Measurements from ENCODE around the gene SF3A2.

Gene SF3A2, protein sequence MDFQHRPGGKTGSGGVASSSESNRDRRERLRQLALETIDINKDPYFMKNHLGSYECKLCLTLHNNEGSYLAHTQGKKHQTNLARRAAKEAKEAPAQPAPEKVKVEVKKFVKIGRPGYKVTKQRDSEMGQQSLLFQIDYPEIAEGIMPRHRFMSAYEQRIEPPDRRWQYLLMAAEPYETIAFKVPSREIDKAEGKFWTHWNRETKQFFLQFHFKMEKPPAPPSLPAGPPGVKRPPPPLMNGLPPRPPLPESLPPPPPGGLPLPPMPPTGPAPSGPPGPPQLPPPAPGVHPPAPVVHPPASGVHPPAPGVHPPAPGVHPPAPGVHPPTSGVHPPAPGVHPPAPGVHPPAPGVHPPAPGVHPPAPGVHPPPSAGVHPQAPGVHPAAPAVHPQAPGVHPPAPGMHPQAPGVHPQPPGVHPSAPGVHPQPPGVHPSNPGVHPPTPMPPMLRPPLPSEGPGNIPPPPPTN

DNA sequence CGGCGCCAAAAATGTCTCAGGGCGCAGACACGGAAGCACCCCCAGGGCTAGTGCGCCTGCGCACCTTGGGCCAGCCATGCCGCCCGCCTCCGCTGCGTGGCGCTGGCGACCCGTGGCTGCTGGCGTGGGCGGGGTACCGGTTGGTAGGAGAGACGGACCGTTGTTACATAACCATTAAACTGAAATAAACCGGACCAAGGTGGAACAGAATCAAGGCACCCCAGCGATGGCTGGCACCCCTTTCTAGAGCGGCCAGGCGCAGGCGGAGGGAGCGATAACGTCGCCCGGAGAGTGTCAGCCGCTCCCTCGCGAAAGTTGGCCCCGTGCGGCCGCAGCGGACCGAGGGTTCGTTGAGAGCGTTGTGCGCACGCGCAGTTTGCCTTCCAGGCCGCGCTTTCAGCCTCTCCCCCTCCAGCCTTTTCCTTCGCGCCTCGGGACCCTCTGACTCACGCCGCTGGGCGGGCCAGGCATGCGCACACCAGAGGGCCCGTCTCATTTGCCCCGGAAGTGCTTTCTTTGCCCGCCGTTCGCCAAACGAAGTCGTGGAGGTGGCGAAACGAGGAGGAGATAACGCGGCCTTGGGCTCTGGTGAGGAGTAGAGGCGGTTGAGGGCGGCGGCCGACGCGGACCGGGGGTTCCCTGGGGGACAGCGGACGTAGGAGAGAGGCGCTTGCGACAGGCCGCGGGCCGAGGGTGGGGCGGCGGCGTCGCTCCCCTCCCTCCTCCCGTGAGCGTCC is at the start of gene SF3A2, which contains the start of gene PLEKHJ1:
SF3A2 (plus strand) TSS at position 511 of the 737 bp plus-strand sequence. CDS start 6,595 bp downstream, outside the sequence.
PLEKHJ1 (minus strand) TSS at position 16 of the 737 bp plus-strand sequence. CDS start 81 bp downstream, outside the sequence.
- TF ChIP-seq GATA1 (IDR thresholded peaks at IDR 0.05; ENCODE audit: low read depth, low read length) (peak; percentile 66), POLR2A (IDR thresholded peaks at IDR 0.05; ENCODE audit: low read length) (peak; percentile 90)
- peak; percentile 99 for DNase-seq

DNA sequence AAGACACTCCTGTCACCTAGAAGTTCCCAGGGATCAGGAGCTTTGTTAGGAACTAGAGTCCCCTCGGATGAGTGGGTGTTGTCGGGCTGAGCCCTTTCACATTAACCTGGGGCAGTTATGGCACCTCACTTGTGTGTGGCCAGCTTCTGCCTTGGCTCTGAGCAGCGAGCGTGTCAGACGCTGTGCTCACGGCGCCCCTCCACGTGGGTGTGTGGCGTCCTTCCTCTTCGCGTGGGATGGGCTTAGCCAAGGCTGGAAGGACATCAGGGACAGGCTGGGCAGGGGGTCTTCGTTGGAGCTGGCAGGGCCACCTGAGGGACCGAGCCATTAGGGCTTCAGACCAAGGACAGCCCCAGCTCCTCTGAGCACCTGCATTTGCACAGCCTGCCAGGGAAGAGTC is 49.5 kb upstream of the SF3A2 start:
- TF ChIP-seq GATA1 (IDR thresholded peaks at IDR 0.05; ENCODE audit: low read depth, low read length) (no peak), POLR2A (IDR thresholded peaks at IDR 0.05; ENCODE audit: low read length) (no peak)
- DNase-seq, result no peak

DNA sequence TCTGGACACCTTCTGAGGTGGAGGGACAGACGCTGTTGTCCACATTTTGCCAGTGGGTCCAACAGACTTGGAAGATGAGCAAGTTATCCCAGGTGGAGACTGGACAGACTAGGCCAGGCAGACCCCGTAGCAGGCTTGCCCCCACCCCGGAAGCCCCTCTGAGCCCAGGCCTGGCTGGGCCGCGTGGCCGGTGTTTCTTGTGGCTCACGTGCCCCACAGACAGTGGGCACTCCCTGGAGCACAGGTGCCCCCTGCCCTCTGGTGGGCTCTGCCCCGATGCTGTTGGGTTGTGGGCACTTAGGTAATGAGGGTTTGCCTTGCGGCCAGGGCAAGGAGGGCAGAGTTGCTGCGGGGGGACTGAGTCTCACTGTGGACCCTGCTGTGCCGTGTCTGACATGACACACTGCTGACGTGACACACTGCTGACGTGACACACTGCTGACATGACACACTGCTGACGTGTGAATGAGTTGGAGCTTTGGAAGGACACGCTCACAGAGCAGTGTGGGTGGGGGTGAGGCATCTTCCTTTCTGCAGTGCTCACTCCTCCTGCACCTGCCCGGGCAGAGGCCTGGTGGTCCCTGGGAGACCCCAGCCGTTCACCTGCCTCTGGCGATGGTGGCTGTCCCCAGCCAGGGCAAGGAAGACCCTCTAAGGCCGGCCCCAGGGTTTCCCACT is 47.8 kb upstream of the SF3A2 start:
- TF ChIP-seq GATA1 (IDR thresholded peaks at IDR 0.05; ENCODE audit: low read depth, low read length) (no peak), POLR2A (IDR thresholded peaks at IDR 0.05; ENCODE audit: low read length) (no peak)
- no peak for DNase-seq

DNA sequence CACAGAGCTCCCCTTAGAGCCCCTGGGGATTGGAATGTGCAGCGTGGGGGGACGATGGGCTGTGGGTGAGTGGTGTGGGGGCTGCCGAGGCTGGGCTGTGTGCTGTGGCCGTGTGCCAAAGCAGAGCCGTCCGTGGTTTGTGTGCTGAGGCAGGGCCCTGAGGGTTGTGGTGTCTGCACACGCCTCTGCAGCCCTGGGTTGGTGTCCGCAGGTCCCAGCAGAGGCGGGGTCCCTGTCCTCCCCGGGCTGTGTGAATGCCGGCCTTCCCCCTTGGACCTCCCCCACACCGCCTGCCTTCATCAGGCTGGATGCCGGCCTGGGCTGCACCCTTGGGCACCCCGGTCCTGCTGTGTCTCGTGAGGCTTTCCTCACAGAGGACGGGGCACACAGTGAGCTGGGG is 46.7 kb upstream of the SF3A2 start:
- DNase-seq, result no peak
- no peak for TF ChIP-seq GATA1 (IDR thresholded peaks at IDR 0.05; ENCODE audit: low read depth, low read length)
- TF ChIP-seq POLR2A (IDR thresholded peaks at IDR 0.05; ENCODE audit: low read length), result no peak

DNA sequence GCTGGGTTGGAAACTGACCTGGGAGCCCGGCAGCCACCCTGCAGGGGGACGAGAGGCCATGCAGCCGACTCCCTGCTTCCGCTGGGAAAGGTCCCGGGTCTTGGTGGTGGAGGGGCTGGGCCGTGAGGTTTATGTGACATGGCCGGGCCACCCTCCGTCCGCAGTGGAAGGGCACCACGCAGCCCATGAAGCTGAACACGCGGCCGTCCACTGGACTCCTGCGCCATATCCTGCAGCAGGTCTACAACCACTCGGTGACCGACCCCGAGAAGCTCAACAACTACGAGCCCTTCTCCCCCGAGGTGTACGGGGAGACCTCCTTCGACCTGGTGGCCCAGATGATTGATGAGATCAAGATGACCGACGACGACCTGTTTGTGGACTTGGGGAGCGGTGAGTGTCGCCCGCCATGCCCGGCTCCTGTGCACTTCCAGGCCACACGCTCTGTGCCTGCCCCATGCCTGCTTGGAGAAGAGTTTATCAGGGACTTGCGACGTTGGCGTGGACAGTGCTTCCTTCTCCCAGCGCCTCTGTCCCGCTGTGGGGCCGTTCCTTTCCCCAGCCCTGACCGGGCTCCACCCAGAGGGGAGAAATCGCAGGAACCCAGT is 45.7 kb upstream of the SF3A2 start:
- DNase-seq, result no peak
- TF ChIP-seq POLR2A (IDR thresholded peaks at IDR 0.05; ENCODE audit: low read length) (no peak), GATA1 (IDR thresholded peaks at IDR 0.05; ENCODE audit: low read depth, low read length) (no peak)

DNA sequence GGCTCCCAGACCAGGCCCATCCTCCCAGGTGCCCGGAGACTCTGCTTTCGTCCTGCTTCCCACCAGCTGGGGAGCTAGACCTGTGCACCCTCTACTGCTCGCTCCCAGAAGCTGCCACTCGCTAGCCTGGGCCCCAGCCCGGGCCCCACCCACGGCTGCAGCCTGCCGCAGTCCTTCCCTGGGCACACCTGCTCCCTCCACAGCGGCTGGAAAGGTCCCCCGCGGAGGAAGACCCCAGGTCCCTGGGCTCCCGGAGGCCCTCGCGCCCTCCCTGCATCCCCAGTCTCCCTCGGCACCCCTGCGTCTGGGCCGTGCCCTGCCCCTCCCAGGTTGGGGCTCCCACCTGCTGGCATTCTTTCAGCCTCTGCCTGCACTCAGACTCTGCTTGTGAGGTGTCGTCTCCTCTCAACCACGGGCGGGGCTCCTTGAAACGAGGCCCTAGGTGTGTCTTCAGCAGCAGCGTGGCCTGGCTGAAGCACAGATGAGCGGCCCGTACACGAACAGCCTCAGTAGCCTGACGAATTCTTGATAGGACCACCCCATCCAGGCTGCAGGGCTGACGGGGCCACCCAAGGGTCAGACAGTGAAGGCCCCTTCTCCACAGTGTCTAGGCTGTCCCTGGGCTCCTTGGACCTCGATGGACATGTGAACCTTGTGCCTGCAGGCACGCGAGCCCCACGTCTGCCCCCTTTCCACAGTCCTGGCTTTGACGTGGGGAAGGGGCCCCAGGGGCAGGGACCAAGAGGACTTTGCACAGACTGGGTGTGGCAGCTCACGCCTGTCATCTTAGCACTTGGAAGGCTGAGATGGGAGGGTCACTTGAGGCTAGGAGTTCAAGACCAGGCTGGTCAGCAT is 44.9 kb upstream of the SF3A2 start:
- DNase-seq, result no peak
- TF ChIP-seq POLR2A (IDR thresholded peaks at IDR 0.05; ENCODE audit: low read length) (no peak), GATA1 (IDR thresholded peaks at IDR 0.05; ENCODE audit: low read depth, low read length) (no peak)

DNA sequence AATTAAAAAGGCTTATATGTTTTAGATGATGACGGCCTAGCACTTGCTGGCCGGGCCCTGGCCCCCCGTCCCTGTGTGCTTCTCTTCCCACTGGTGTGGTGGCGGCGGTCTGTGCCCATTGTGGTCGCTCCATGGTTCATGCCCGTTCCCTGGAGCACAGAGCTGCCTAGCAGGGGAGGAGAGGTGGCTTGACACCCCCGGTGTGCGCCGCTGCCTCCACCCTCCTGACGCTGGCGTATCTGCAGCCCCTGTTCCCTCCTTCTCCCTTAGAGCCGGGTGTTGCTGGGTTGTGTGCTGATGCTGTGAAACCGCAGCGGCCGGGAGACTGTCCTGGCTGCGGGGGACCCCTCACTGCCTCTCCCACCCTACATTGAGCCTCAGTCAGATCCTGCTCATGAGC is 43.8 kb upstream of the SF3A2 start:
- DNase-seq, result no peak
- TF ChIP-seq POLR2A (IDR thresholded peaks at IDR 0.05; ENCODE audit: low read length) (no peak), GATA1 (IDR thresholded peaks at IDR 0.05; ENCODE audit: low read depth, low read length) (no peak)

DNA sequence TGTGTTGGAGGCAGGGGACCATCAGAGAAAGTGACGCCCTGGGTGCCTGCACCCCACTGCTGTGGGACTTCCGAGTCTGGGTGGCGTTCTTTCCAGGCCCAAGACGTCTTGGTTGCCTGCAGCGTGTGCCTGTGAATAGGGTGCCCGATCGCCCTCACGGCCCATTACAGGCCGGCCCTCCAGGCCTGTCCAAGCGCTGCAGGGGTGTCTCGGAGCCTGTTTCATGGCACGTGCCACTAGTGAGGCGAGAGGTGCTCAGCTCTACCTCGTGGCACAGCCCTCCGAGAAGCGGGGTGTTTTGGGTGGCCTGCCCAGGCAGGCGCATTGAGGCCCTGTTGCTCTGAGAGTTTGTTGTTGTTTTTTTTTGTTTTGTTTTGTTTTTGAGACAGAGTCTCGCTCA is 42.8 kb upstream of the SF3A2 start:
- no peak for TF ChIP-seq GATA1 (IDR thresholded peaks at IDR 0.05; ENCODE audit: low read depth, low read length)
- TF ChIP-seq POLR2A (IDR thresholded peaks at IDR 0.05; ENCODE audit: low read length), result no peak
- DNase-seq, result no peak

DNA sequence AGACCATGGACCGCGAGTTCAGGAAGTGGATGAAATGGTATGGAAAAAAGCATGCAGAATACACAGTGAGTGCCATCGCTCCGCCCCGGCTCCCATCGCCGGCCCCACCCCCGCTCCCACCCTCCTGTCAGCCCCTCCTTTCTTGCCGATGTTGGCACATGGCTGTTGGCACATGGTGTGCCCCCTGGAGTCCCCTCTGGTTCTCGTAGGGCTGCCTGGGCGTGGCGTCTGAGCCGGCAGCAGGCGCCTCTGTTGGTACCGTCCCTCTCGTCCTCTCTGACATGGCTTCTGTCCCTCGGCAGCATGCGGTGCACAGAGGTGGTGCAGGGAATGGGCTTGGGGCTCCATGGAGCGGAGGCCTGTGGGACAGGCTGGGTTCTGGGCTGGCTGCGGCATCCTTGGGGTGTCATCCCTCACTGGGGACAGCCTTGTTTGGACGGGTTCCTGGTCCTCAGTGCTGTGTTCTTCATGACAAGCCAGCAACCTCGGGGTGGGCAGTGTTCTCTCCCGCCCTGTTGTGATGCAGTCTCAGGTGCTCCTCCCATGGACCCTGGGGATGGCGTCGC is 42.0 kb upstream of the SF3A2 start:
- TF ChIP-seq GATA1 (IDR thresholded peaks at IDR 0.05; ENCODE audit: low read depth, low read length), result no peak
- no peak for TF ChIP-seq POLR2A (IDR thresholded peaks at IDR 0.05; ENCODE audit: low read length)
- DNase-seq, result no peak

DNA sequence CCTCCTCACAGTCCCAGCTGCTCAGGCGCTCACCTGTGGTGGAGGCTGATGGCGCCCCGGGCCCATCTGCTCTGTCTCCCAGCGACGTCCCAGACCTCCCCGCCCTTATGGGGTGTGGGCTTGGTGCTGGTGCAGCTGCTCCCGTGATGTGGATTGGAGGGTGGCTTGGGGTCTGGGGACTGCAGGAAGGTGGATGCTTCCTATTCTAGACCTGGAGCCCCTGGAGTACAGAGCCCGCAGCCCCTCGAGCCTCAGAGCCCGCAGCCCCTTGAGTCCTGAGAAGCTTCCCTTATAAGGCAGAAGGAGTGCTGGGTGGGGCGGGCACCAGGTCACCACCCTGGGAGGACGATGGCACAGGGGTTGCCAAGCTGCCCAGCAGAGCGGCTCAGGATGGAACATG is 41.3 kb upstream of the SF3A2 start:
- TF ChIP-seq POLR2A (IDR thresholded peaks at IDR 0.05; ENCODE audit: low read length) (no peak), GATA1 (IDR thresholded peaks at IDR 0.05; ENCODE audit: low read depth, low read length) (no peak)
- DNase-seq, result no peak

DNA sequence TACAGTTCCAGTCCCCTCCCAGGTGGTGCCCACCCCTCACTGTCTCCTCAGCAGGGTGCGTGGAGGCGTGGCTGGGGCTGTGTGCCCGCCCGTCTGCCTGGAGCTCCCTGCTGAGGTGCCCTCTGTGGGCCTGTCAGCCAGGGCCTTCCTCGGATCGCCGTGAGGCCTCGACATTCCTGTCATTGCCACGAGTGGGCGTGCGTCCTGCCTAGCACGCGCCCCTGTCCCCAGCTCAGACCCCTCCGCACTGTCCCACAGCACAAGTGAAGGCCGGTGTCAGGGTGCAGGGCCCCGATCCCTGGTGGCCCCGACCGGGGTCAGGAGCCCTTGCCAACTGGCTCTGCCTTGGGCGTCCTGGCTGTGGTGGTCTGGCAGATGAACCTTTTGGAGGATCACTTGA is 40.7 kb upstream of the SF3A2 start:
- no peak for TF ChIP-seq POLR2A (IDR thresholded peaks at IDR 0.05; ENCODE audit: low read length)
- no peak for TF ChIP-seq GATA1 (IDR thresholded peaks at IDR 0.05; ENCODE audit: low read depth, low read length)
- no peak for DNase-seq

DNA sequence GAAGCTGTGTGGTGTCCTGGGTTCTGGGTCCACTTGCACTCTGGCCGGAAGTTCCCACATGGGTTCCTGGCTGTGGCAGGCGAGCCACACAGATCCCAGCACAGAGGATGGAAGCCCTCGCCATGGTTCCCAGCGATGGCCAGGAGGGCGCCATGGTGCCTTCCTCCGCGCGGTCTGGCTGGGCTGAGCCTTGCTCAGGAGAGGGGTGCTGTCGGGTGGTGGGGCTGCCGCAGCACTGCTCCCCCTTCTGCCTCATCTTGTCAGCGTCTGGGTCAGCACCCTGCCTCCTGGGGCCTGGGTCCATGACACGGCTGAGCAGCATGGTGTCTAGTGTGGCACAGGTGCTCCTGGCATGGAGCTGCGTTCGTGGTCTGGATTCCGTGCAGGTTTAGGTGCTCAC is 39.4 kb upstream of the SF3A2 start:
- TF ChIP-seq GATA1 (IDR thresholded peaks at IDR 0.05; ENCODE audit: low read depth, low read length), result no peak
- TF ChIP-seq POLR2A (IDR thresholded peaks at IDR 0.05; ENCODE audit: low read length), result no peak
- DNase-seq, result no peak
